PC-9 (cell line): Measurements from ENCODE around the gene METTL6.

ENCODE experiments used
- CTCF ChIP-seq: fragments of 200-600 bp; sonication (generic); conservative IDR thresholded peaks from 2 replicates; pipeline ENCODE4 v1.6.1; 2017; ENCODE audit warnings: mixed run types, antibody characterized with exemption, mild to moderate bottlenecking, moderate library complexity
- EZH2 ChIP-seq: fragments of 200-600 bp; sonication (generic); IDR thresholded peaks from 2 replicates; pipeline ENCODE4 v1.8.0; 2017; ENCODE audit warnings: antibody characterized with exemption, low read depth

- TF ChIP-seq EZH2: no peak
- no peak for TF ChIP-seq CTCF
Measured at GRCh38 chr3:15399970-15400369, 27.4 kb downstream of the METTL6 start.
